ENCODE measurements around the gene MPPE1.

The MPPE1 gene

DNA sequence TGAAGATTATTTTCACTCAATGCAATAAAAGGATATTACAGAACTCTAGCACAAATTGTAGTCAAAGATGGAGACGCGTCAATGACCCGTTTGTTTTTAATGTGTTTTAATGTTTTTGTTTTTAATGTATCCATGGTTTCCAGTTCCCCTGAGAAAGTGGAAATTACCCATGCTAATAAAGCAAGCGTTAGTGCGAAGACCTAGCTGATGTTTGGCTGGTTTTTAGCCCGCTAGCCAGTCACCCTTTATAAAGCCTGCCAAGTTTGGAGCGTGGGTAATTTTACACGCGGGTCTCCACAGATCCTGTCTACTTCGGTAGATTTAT is 57.3 kb downstream of the MPPE1 start:
- no peak for TF ChIP-seq ZFX (IDR thresholded peaks at IDR 0.05; ENCODE audit: borderline replicate concordance)
- TF ChIP-seq CTCF (IDR thresholded peaks at IDR 0.05), result no peak
- H3K27ac ChIP-seq, result peak overlapping the region; percentile 61

DNA sequence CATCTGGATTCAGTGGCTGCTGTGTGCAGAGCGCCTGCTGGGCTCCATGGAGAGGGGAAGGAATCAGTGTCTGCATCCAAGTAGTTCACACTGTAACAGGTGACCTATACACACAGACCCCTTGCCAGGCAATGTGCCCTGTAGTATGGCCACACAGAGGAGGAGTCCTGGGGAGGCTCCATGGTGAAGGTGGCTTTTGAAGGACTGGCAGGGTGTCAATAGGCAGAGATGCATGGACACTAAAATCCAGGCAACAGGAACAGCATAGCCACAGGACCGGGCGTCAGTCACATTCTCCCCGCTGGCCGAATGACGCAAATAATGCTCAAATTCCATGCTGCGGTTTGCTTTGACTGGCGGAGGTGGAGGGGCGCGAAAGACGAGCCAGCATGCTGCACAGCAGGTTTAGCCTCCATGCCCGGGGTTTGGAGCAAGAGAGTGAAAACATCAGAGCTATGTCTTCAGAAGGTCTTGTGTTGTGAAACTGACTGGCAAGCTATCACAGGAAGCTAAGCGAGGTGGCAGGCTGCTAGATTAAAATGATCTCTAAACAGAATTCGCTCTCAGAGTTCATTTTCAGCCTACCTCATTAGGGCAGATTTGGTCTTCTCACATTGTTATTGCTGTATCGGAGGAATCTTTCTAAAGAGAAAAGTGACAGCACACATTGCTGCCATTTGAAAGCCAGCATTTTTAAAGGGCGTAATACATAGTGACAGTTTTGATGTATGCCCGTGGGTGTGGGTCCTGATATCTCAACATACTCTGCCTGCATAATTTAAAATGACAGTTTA is 58.1 kb downstream of the MPPE1 start:
- peak overlapping the region; percentile 61; the same call in 1 of the 2 replicates for H3K27ac ChIP-seq

GRCh38 chr18:11849279-11849678 is 58.8 kb downstream of the MPPE1 start:
- no peak overlapping the region for H3K27ac ChIP-seq
- no peak for TF ChIP-seq ZFX (IDR thresholded peaks at IDR 0.05; ENCODE audit: borderline replicate concordance)
- TF ChIP-seq CTCF (IDR thresholded peaks at IDR 0.05), result no peak

More for the DNA sequence above, 58.1 kb downstream of the MPPE1 start:
- TF ChIP-seq CTCF (IDR thresholded peaks at IDR 0.05), result no peak
- TF ChIP-seq ZFX (IDR thresholded peaks at IDR 0.05; ENCODE audit: borderline replicate concordance), result no peak

GRCh38 chr18:11847811-11848210 is 60.3 kb downstream of the MPPE1 start:
- H3K27ac ChIP-seq, result no peak overlapping the region
- no peak for TF ChIP-seq CTCF (IDR thresholded peaks at IDR 0.05)
- no peak for TF ChIP-seq ZFX (IDR thresholded peaks at IDR 0.05; ENCODE audit: borderline replicate concordance)

- TF ChIP-seq CTCF (IDR thresholded peaks at IDR 0.05), result no peak
- TF ChIP-seq ZFX (IDR thresholded peaks at IDR 0.05; ENCODE audit: borderline replicate concordance), result no peak
- H3K27ac ChIP-seq, result no peak overlapping the region
Observed at GRCh38 chr18:11845654-11846053, 62.5 kb downstream of the MPPE1 start.

GRCh38 chr18:11844436-11844835 is 63.7 kb downstream of the MPPE1 start:
- no peak overlapping the region for H3K27ac ChIP-seq
- TF ChIP-seq ZFX (IDR thresholded peaks at IDR 0.05; ENCODE audit: borderline replicate concordance), result no peak
- TF ChIP-seq CTCF (IDR thresholded peaks at IDR 0.05), result no peak

DNA sequence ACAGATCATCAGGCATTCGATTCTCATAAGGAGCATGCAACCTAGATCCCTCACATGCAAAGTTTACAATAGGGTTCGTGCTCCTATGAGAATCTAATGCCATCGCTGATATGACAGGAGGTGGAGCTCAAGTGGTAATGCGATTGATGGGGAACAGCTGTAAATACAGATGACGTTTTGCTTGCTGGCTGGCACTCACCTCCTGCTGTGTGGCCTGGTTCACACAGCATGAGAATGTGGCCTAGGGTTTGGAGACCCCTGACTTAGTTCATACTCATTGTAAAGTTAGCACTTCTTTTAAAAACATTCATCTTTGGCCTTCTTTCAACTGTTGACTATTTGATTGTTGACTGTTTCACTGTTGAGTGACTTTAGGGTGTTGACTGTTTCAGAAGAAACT is 65.6 kb downstream of the MPPE1 start:
- no peak overlapping the region for H3K27ac ChIP-seq
- no peak for TF ChIP-seq ZFX (IDR thresholded peaks at IDR 0.05; ENCODE audit: borderline replicate concordance)
- TF ChIP-seq CTCF (IDR thresholded peaks at IDR 0.05), result no peak
